IPS DF 4.7 (cell line): ENCODE results near the gene TTC39A.

Experiments used
- DNase-seq: peaks from one replicate; pipeline ENCODE4 v3.0.0-alpha.2; 2013; ENCODE audit warnings: low spot score; ENCODE audit errors: extremely low read depth

The TTC39A gene

DNA sequence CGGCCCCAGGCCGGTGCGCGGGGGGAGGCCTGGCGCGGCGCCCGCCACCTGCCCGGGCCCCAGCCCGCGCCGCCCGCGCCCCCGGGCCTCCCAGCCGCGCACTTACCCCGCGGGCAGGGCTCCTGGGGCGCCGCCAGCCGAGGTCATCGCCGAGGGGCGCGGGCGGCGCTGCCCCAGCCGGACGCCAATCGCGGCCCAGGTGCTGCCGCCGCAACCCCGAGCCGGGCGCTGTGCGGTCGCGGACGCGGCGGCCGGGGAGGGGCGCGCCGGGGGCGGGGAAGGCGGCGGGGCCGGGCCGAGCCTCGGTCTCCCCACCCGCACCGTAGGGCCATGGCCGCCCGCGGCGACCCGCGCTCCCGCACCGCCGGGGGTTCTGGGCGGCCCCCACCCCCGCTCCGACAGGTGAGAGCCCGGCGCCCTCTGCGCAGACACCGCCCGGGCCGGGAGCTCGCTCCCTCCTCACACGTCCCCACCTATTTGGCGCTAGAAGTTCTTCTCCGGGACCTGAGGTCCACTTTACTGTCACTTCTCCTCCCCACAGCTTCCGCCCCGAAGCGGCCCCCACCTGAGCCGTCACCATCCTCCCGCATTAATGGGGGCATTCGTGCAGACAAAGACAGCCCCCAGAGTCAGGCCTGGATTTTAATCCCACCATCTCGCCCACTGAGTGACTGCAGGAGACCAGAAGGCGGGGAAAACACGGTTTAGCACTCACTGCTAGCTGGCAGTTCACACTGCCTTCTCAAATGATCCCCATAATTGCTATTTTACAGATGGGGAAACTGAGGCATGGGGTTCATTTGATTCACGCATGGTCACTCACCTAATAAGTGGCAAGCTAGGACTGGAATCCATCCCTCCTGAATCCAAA lies at the start of gene TTC39A:
Gene TTC39A, minus strand, starts transcription at position 232 of the 871 bp plus-strand sequence. Its CDS starts 85 bp downstream, at position 147.
- no peak for DNase-seq

DNA sequence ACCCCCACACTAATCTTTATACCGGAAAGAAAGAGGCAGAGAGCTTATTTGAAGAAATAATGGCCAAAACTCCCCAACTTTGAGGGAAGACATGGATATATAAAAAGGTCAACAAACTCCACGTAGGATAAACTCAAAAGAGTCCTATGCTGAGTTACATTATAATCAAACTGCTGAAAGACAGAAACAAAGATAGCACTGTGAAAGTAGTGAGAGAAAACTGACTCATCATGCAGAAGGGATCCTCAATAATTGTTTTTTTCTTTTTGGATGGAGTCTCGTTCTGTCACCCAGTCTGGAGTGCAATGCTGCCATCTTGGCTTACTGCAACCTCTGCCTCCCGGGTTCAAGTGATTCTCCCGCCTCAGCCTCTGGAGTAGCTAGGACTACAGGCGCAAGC lies 48.5 kb upstream of the TTC39A start:
- DNase-seq: no peak

DNA sequence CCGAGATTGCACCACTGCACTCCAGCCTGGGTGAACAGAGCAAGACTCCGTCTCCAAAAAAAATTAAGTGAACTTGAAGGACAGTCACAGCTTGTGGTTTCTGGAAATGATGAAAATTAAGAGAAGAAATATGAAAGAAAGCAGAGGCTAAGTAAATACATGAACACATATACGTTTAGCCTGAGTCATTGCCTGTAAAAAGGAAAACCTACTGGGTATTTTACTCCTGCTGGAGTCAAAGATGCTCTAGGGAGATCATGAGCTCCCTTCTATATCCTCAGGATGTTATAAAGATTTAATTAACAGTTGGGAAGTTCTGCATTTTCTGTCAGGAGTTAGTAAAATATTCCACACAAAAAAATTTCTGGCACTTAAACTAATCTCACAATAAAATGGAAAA lies 43.5 kb upstream of the TTC39A start:
- DNase-seq: no peak

DNA sequence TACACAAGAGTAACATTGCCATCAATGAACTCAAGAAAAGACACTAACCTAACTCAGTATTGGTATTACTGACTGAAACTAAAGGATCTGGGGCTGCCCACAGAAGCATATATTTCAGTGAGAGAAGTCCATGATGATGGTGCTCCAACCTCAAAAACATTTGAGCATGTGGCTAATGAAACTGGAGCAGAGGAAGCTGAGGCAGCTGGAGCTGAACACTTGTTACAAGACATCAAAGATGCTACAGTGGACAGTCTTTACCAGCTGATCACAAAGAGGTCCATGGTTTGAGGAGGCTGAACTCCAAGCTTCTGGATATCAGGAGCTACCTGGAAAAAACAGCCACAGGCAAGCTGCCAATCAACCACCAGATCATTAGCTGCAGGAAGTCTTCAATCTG lies 42.2 kb upstream of the TTC39A start:
- DNase-seq: no peak

DNA sequence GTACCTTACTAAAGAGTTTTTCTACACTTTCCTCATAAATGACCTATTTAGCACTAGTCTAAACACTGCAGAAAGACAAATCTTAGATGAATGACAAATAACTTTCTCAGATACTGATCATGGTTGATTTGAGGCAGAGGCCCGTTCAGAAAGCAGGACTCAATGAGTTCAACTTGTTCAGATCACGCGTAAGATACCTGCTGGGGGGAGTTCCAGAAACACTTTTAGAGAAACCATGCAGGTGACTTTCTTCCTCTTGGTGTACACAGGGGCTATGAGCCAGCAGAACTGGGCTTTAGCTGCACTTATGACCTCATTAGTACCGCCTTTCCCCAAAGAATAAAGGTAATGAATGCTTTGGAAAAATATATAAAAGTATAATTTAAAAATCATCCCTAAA lies 38.8 kb upstream of the TTC39A start:
- DNase-seq: no peak

DNA sequence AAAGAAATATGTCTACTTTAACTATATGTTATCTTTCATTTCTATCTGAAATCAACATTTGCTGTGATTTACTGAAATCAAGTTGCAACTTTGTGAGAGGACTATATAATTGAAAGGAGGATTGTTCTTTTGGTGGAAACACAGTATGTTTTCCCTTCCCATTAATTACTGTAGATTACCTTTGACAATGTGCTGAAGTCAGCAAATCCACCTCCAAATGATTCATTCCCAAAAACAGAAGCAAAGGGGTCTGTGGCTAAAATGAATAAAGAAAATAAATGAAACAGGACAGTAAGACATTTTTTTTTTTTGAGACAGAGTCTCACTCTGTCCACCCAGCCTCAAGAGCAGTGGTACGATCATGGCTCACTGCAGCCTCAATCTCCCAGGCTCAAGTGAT lies 35.4 kb upstream of the TTC39A start:
- no peak for DNase-seq

DNA sequence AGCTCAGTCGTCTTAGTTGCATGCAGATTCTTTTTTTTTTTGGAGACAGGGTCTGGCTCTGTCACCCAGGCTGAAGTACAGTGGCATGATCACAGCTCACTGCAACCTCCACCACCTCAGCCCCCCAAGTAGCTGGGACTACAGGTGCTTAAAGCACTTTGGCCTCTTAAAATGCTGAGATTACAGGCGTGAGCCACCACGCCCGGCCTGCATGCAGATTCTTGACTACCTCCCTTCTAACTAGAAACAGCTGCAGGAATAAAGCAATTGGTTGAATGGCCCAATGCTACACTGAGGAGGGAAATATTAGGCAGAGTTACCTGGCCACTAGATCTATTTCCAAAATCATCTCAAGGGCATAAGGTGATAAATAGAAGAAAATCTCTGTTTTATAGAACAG lies 29.5 kb upstream of the TTC39A start:
- DNase-seq: no peak

DNA sequence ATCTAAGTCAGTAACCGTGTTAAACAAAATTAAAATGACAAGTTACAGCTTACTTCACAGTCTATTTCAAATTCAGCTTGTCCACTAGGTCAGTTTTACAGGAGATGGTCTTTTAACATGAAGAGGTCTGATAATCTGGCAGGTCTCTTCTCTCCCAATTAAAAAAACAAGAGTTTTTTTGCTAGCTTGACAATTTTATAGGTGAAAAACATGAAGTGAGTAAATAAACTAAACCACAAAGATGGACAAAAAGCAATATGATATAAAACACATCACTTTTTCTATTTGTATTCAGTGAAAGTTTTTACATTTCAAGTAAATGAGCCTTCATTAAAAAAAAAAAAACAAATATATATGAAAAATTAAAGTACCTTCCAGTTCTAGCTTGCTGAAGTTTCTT lies 25.0 kb upstream of the TTC39A start:
- no peak for DNase-seq

DNA sequence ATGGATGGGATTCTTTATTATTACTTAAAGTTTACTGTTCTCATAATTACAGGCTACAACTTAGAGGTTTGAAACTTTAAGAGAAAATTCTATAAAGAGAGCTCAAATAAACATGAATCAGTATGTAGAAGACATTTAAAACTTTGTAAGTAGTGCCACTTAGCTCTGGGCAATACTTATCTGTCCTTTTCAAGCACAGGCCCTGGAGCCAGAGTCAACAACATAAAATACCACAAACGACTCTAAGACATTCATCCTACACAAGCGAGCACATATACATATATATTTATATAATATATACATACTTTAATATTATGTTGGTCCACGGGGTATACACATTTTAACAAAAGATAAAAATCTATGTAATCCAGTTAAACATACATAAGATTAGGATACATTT lies 24.1 kb upstream of the TTC39A start:
- DNase-seq: no peak

DNA sequence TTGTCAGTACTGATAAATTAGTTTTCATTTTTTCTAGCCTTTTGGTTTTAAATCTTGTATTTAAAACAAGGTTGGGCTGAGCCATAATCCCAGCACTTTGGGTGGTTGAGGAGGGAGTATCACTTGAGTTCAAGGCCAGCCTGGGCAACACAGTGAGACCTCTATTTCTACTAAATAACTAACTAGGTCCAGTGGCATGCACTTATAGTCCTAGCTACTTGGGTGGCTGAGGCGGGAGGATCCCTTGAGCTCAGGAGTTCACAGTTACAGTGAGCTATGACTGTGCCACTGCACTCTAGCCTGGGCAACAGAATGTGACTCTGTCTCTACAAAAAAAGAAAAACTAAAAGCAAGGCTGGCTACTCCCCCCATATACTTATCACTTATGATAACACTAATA lies 21.5 kb upstream of the TTC39A start:
- DNase-seq: no peak

DNA sequence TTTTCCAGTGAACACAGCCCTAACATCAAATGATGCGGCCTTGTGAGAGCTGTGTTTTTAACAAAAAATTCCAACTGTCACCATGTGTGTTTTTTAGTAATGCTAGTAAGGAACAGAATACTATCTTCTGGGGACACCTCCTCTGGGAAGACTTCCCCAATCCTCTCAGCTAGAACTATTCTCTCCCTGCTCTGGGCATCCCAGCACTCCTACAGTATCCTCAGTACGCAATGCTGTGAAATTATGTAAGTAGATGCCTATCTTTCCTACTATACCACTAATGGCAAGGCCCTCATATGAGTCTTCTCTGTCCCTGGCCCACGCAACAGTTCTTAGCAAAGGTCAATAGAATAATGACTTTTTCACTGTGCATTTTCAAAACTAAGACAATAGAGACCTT lies 19.5 kb upstream of the TTC39A start:
- no peak for DNase-seq

DNA sequence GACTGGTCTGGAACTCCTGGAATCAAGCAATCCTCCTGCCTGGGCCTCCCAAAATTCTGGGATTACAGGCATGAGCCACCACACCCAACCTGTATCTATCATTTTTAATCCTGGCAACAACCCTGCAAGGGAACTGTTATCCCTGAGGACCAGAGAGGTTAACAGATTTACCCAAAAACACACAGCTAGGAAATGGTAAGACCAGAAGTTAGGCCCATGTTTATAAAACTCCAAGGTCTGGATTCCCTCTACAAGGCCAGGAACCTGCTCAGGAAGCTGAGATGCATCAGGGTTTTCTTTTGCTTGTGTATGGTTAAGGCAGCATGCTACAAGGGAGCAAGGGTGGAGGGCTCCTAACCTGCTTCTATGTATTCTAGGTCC lies 17.8 kb upstream of the TTC39A start:
- DNase-seq: no peak

DNA sequence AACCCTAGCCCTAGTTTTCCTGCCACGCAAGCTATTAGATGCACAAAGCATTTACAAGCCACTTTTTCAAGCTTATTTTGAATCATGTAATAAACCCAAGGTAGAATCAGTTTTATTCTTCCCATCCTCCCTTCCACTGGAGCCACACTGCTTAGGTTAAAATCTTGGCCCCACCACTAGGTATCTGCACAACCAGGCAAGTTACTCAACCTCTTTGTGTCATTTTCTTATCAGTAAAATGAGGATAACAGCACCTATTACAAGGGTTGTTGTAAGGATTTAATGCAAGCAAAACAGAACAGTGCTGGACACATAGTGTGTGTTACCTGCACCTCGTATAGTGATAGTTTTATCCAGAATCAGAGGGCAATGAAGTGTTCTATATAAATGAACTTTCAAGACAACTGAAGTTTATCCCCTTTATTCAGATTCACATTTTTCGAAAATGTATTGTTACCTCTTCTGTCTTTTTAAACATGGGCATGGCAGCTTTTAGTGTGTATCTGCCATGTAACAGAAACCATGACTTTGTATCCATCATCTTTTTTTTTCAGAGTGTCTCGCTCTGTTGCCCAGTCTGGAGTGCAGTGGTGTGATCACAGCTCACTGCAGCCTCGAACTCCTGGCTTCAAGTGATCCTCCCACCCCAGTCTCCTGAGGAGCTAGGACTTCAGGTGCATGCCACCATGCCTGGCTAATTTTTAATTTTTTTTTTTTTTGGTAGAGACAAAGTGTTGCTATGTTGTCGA lies 17.2 kb upstream of the TTC39A start:
- DNase-seq: no peak

DNA sequence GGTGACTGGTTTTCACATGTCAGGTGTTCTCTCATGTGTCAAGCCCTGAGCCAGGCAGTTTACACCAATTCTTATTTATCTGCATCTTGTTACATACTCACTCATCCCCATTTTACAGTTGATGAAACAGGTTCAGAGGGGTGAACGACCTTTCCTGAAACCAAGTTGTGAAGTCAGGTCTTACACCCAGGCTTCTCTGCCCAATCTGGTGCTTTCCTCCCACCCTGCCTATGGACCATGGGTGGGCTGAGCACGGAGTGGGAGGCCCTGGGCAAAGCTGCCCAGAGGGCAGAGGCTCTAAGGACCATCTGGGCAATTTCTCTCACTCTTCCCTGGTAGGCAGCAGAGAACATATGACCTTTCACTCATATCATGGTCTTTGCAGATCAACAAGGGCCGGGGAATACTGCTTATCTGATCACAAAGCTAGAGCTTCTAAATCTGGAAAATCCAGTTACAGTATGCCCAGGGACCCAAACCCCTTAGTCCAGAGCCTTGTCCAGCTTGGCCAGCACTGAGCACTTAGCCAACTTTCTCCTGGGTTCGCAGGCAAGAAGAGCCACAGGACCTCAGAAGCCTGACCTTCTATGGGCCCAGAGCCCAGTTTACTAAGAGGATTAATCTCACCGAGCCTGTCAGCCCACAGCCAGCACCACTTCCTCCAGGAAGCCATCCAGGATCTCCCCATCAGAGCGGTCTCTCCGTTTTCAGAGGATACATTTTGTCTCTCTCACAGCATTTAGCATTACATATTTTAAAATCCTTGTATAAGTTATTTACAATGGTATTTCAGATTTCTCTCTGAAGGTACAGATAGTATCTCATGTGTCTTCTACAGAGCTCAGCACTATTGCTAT lies 16.0 kb upstream of the TTC39A start:
- DNase-seq: no peak

DNA sequence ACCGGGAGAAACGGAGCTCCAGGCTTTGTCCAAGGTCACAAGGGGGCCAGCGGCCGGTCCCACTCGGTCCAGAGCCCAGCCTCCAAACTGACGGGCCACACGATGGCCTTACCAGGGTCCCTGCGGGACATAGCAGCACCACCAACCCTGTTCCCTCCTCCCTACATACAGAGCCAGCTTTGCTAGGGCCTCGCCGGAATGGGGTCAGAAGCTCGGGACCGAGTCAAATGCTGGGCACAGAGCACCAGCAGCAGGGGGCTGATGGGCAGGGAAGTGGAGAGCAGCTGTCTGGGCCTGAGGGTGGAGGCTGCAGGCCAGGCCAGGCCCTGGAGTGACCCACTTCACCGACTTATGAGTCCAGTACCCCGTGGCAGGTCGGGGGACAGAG lies 14.9 kb upstream of the TTC39A start:
- no peak for DNase-seq

DNA sequence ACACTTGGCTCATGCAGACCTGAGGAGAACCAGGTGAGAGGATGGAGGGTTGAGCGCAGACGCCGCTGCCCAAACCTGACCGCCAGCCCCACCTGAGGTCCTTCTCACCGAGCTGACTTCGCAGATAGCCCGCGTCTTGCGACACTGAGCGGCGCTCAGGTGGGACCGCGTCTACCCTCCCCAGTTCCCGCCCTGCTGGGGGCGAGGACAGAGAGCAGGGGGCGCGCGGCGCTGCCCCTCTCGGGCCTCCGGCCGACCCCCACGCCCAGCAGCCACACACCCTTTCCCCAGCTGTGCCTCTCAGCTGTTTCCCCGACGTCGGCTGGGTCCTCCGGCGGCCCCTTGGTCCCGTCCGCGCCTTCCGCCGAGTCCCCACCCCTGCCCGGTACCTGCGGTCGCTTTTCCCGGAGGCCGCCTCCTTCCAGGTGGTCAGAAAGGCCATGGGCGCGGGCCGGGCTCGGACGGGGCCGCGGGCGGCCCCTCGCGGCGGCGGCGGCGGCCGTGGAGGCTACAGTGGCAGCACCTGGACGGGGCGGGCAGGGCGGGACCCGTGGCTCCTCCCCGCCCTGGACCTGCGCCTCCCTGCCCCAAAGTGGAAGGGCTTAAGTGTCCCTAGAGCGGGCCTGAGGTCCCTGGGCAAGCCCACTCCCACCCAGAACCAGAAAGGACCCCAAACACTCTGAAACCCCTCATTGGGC lies 14.4 kb upstream of the TTC39A start:
- DNase-seq: no peak

DNA sequence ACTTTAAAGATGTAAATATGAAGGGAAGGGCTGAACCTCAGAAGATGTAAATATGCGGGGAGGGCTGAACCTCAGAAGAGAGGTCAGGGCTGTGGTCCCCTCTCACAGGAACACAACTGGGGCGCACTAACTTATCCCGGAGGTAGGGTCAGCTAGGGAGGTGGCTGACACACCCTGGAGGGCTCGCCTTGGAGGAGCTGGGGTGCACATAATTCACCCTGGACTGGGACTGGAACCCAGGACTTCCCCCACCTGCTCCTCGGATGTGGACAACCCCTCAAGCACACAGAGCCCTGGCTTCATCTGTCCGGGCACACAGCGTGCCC lies 13.9 kb upstream of the TTC39A start:
- DNase-seq: no peak

DNA sequence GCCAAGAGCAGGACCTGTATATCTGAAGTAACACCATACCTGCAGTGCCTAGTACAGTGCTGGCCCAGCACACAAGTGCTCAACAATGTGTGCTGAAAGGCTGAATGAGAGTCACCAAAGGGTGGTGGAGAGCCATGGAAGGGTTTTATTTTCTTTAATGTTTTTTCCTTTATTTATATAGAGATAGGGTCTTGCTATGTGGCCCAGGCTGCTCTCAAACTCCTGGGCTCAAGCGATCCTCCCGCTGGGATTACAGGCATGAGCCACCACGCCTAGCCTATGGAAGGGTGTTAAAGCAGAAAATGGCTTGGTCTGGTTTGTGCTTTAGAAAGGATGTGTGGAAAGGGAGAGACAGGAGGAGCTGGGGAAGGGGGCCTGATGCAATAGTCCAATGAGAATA lies 13.3 kb upstream of the TTC39A start:
- DNase-seq: no peak

DNA sequence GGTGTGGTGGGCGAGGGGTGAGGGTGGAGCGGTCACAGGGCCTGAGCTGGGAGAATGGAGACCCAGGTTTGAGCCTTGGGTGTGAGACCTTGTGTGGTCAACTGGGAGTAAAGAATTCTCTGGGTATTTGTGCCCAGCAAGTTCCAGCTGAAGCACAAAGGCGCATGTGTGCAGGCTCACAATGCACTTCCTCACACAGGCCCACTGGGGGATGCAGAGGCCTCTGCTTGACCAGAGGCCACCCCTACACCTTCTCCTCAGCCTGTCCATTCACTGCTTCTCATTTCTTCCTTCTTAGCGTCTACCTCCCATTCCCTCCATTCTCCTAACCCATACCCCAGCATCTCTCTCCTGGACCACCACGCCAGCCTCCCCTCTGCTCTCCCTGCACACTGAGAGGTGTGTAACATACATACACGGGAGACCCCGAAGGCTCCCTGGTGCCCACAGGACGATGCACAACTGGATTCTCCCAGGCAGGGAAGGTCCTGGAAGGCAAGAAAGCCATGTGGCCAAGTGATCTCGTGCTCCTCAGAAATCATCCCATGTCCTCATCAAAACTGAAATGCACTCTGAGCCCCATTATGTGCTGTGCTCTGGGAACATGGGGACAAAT lies 12.3 kb upstream of the TTC39A start:
- no peak for DNase-seq

DNA sequence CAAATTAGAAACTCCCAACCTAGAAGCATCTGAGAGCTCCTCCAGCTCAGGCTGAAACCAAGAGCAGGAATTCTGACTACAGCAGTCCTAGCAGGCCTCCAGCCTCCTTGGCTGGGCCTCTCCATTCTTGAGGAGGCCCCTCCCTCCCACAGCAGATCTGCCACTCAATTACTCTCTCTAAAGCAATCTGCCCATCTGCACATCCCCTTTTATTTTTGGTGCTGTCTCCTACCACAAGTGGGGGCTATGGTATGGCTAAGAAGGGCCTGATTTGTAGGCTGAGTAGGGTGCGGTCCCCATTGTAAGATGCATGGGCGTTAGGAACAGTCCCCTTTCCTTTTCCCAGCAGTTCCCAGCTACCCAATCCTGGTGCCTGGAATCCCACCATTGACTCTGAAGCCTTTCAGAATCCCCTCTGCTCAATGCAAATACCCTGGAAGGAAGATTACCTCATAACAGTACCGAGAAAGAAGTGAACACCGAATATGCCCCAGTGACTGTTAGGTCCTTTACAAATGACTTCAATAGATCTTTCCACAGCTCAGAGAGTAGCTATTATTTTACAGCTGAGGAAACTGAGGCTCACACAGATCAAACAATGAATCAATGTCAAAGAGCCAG lies 11.6 kb upstream of the TTC39A start:
- no peak for DNase-seq

DNA sequence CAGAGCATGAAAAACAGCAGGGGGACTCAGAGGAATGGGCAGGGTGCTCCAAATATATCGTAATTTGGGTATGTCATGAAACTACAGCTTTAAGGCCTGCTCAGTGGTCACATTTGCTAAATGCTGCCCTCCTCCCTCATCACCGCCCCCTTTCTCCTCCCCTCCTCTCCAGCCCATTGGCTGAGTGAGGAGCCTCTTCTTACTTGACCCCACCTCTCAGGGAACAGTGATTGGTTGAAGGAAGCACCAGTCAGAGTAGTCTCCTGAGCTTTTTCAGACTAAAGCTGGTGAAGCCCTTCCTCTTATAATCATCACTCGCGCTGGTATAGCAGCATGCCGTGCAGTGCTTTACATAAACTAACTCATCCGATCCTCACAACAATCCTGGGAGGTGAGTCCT lies 10.0 kb upstream of the TTC39A start:
- DNase-seq: no peak
